K562 (cell line): ENCODE results near the gene GPR55. TPM values are rescaled to one million over a fixed set of nuclear protein-coding genes. Genes with fewer than 3 reads are reported as not detected.

ENCODE experiments used
- ATAC-seq: fragments of 200-7000 bp; cut with Tn5 transposase; 3 replicates; pipeline ENCODE4 v1.9.1; 2020; ENCODE audit warnings: moderate library complexity
- BruUV-seq: library from RNA; stranded (reverse); fragments of 400-500 nt; replicated peaks from 2 replicates; lab custom pipeline; 2021; lab: Mats Ljungman, UMichigan
- CTCF ChIA-PET: fragments of 300-600 bp; formaldehyde crosslinking; extraction: SDS; loops from one replicate; lab custom pipeline; 2021; ENCODE audit warnings: low intra/inter-chr PET ratio; lab: Yijun Ruan, JAX
- POLR2A ChIA-PET: fragments of 300-600, 350-650 bp; sonication (Branson Sonifier 250); formaldehyde crosslinking; extraction: SDS; loops from one replicate; lab custom pipeline; 2021; ENCODE audit warnings: antibody characterized with exemption, inconsistent platforms; lab: Yijun Ruan, JAX
- DNase-seq, 4 experiments: peaks; one replicate each; pipeline versions ENCODE4 v3.0.0 to v3.0.0-alpha.2; 2011 to 2018; ENCODE audit warnings: low spot score in 3 of 4, mixed read lengths in 3 of 4; ENCODE audit errors: extremely low read depth in 1 of 4
- FAIRE-seq: peaks from 2 replicates; lab custom pipeline; 2011; peaks lifted over from hg19 to GRCh38; lab: Jason Lieb, UNC
- H2AFZ ChIP-seq: 2 replicates; pipeline ENCODE4 v1.6.0; 2011; ENCODE audit warnings: low read depth, low read length, control low read depth, inconsistent platforms
- H3K27ac ChIP-seq: fragments of 200-600 bp; 3 replicates; pipeline ENCODE4 v1.8.0; 2011; ENCODE audit warnings: low read depth, mild to moderate bottlenecking, control low read depth, inconsistent platforms, low read length, moderate library complexity, mixed read lengths; ENCODE audit errors: extremely low read depth
- H3K27me3 ChIP-seq, 2 experiments: fragments of 300-600 bp in 1 of 2; 2 replicates in 1 of 2; 3 replicates in 1 of 2; pipeline versions ENCODE4 v1.6.0 to v1.8.0; 2011; ENCODE audit warnings: inconsistent platforms in 2 of 2, low read length in 2 of 2, mild to moderate bottlenecking in 1 of 2, mixed read lengths in 1 of 2, moderate library complexity in 1 of 2; ENCODE audit not compliant: control insufficient read depth in 2 of 2, insufficient read depth in 2 of 2
- H3K36me3 ChIP-seq: fragments of 300-600 bp; 3 replicates; pipeline ENCODE4 v1.8.0; 2011; ENCODE audit warnings: mild to moderate bottlenecking, low read length, inconsistent platforms; ENCODE audit not compliant: control insufficient read depth, insufficient read depth
- H3K4me1 ChIP-seq, 2 experiments: fragments of 200-600 bp in 1 of 2; replicated peaks in 1 of 2; 2 replicates in 1 of 2; 3 replicates in 1 of 2; pipeline versions ENCODE4 v1.5.1 to v1.8.0; 2011; ENCODE audit warnings: inconsistent platforms in 2 of 2, low read length in 2 of 2, mild to moderate bottlenecking in 1 of 2, mixed read lengths in 1 of 2, moderate library complexity in 1 of 2; ENCODE audit not compliant: control insufficient read depth in 2 of 2, insufficient read depth in 2 of 2
- H3K4me2 ChIP-seq: 2 replicates; pipeline ENCODE4 v1.6.1; 2011; ENCODE audit warnings: low read length, control low read depth, inconsistent platforms, mixed read lengths; ENCODE audit not compliant: insufficient read depth
- H3K4me3 ChIP-seq: fragments of 200-600 bp; sonication (generic), shearing (Covaris generic); 2 replicates; pipeline ENCODE4 v1.5.1; 2016; ENCODE audit warnings: control low read depth, inconsistent platforms
- H3K79me2 ChIP-seq: fragments of 200-600 bp; 3 replicates; pipeline ENCODE4 v1.8.0; 2011; ENCODE audit warnings: low read length, inconsistent platforms; ENCODE audit not compliant: control insufficient read depth, insufficient read depth
- H3K9ac ChIP-seq, 2 experiments: 2 replicates each; pipeline versions ENCODE4 v1.6.0 to v1.6.1; 2011; ENCODE audit warnings: low read depth in 2 of 2, low read length in 2 of 2, control low read depth in 1 of 2, inconsistent platforms in 1 of 2, mild to moderate bottlenecking in 1 of 2, mixed read lengths in 1 of 2; ENCODE audit not compliant: insufficient read depth in 1 of 2
- H3K9me1 ChIP-seq: one replicate; pipeline ENCODE4 v1.6.0; 2011; ENCODE audit warnings: inconsistent platforms, mild to moderate bottlenecking, low read length, moderate library complexity; ENCODE audit not compliant: control insufficient read depth, insufficient read depth
- H3K9me3 ChIP-seq: replicated peaks from 2 replicates; pipeline ENCODE4 v1.5.1; 2011; ENCODE audit warnings: low read depth, low read length, inconsistent platforms; ENCODE audit not compliant: control insufficient read depth, insufficient read depth
- H4K20me1 ChIP-seq: replicated peaks from 2 replicates; pipeline ENCODE4 v1.6.1; 2011; ENCODE audit warnings: low read length, inconsistent platforms, mixed read lengths; ENCODE audit not compliant: control insufficient read depth, insufficient read depth
- RUNX1 ChIP-seq: sonication (generic); IDR thresholded peaks from 2 replicates; pipeline ENCODE4 v1.6.1; 2016; ENCODE audit warnings: antibody characterized with exemption, low read depth
- TAF1 ChIP-seq: IDR thresholded peaks from 2 replicates; pipeline ENCODE4 v1.6.1; 2011; ENCODE audit warnings: mild to moderate bottlenecking, low read length, moderate library complexity; ENCODE audit not compliant: insufficient read depth, control insufficient read depth, severe bottlenecking; ENCODE audit errors: extremely low read depth
- ZBTB1 ChIP-seq: sonication (generic); formaldehyde crosslinking; IDR thresholded peaks from 2 replicates; pipeline ENCODE4 v1.8.1; 2023; ENCODE audit warnings: missing genetic modification reagents, low read depth, mild to moderate bottlenecking, borderline replicate concordance
- WGBS: fragments of 100-300 bp; shearing (Covaris generic); methylation state at CpG from one replicate; pipeline ENCODE4 v1.1.6; 2016; ENCODE audit warnings: low coverage, mixed read lengths; ENCODE audit not compliant: insufficient coverage; ENCODE audit errors: missing lambda C conversion rate; 5-methylcytosine and 5-hydroxymethylcytosine counted together
- in situ Hi-C: fragments of 300-500 bp; cut with MboI; formaldehyde crosslinking; loops from 4 replicates; pipeline ENCODE4 v1.15.0; 2018; ENCODE audit warnings: inconsistent platforms, mixed read lengths
- intact Hi-C: fragments of 100-400 bp; cut with micrococcal nuclease; formaldehyde crosslinking; loops from 2 replicates; pipeline ENCODE4 v1.14.2; 2022
- polyA plus RNA-seq, 8 experiments: library from polyadenylated mRNA; depleted of rRNA in 4 of 8; stranded (reverse) in 5 of 8; unstranded in 3 of 8; fragments of >200 nt; fragmentation: Nextera tagmentation in 2 of 8; fragmentation: Illumina TruSeq in 1 of 8; extraction: Ambion mirVana in 2 of 8; extraction: Trizol in 1 of 8; gene quantifications; 2 replicates each; pipeline versions ENCODE4 v1.2.1 to v1.2.3, GENCODE V29; 2011 to 2014; ENCODE audit warnings: inconsistent platforms in 1 of 8, missing spikeins in 1 of 8
- total RNA-seq, 7 experiments: library from RNA; depleted of rRNA in 6 of 7; stranded (reverse); fragments of >200 nt in 6 of 7; fragmentation: Illumina TruSeq in 2 of 7; extraction: Trizol in 2 of 7; gene quantifications; 2 replicates each; pipeline versions ENCODE4 v1.2.1 to v1.2.3, GENCODE V29; 2011 to 2021; ENCODE audit warnings: low replicate concordance in 1 of 7
- TF ChIP-seq, protein P1 (sequence below), 2 experiments: fragments of 450-650 bp in 1 of 2; sonication (generic) in 1 of 2; formaldehyde crosslinking; conservative IDR thresholded peaks; 2 replicates each; pipeline versions ENCODE4 v1.4.0 to v1.8.1; 2020 to 2022; ENCODE audit warnings: mild to moderate bottlenecking in 1 of 2, missing genetic modification reagents in 1 of 2
- TF ChIP-seq, protein P2 (sequence below): fragments of 450-650 bp; formaldehyde crosslinking; IDR thresholded peaks from 2 replicates; pipeline ENCODE4 v1.4.0; 2020; ENCODE audit warnings: mild to moderate bottlenecking, moderate library complexity
- TF ChIP-seq, protein P3 (sequence below): fragments of 150-350 bp; IDR thresholded peaks from 2 replicates; pipeline ENCODE4 v1.6.1; 2014; ENCODE audit warnings: low read depth, mild to moderate bottlenecking, low read length, borderline replicate concordance
- TF ChIP-seq, protein P4 (sequence below): fragments of 450-650 bp; formaldehyde crosslinking; IDR thresholded peaks from 2 replicates; pipeline ENCODE4 v1.4.0; 2020; ENCODE audit warnings: mild to moderate bottlenecking, moderate library complexity

The GPR55 gene
- total and polyA plus RNA-seq, 9 of the 15 experiments (the other 6 are each of a cell fraction or from before 2014, with no cell fraction given): 0.11 to 0.49 (median 0.27) TPM

DNA sequence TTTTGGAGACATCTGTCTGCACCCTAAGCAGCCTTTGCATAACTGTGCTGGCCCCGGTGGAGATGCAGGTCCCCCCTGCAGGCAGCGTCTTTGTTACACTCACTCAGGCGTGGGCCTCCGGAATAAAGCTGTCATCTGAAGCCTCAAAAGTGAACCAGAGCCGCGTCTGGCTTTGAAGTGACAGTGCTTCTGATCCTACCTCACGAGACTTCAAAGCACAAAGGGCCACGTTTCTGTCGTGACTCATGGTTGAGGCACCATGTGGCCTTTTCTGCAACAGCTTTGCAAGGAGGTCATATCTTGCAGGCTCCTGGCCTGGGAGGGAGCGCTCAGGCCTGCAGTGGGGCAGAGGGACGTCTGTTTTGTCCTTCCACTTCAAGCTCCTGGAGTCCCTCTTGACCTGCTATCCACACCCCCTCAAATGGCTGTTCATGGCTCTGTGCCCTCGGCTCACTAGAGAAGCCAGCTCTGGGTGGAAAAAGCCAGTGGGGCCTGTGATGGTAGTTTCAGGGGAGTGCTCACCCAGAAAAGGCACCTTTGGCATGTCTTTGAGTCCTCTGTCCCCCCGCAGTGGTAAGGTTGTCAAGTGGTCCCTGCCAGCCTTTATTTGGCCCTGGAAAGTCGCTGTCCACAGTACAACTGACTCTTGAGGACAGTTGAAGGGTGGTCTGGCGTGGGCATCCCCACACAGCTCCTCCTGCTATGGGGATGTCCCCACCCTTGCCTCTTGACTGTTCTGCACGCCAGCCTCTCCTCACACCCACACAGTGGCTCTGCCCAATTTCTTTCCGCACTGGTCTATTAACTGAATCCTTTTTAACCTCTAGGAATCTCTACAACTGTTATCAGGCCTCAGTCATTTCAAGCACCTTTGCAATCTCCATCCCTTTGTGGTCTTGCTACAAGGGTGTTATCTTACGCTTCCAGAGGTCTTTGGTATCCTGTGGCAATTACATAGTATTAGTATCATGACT is 19.3 kb downstream of the GPR55 start (continued):
- TF ChIP-seq ZBTB1 (CRISPR knock-in tag): no peak
- TF ChIP-seq, protein P1, sequence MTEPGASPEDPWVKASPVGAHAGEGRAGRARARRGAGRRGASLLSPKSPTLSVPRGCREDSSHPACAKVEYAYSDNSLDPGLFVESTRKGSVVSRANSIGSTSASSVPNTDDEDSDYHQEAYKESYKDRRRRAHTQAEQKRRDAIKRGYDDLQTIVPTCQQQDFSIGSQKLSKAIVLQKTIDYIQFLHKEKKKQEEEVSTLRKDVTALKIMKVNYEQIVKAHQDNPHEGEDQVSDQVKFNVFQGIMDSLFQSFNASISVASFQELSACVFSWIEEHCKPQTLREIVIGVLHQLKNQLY (CRISPR knock-in tag; conservative IDR thresholded peaks at IDR 0.05): no peak
- TF ChIP-seq, all 486 proteins: peak for 50

DNA sequence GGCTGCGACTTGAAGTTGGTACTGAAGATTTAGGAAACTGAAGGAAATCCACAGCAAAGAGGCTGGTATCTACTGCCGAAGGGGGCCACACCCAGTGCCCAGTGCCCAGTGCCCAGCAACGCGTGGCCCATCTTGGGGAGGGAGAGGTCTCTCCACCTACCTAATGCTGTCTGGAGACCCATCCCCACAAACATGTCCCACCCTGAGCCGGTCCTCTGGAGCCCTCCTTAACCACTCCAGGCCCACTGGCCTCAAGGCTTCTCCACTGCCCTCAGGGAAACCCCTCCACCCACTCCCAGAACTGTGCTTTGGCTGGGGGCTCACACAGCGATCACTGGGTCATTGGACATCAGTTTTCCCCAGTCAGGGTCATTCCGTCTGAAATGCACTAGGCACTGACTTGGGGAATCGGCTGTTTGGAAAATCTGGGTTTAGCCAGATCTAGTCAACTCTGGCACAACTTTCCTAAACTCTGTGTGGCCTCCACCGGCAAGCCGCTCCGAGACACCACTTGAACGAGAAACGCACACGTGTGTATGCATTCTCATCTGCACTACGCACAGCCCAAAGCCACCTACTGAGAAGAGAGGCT is 20.1 kb downstream of the GPR55 start:
- Histone ChIP-seq H3K4me1 (peaks cover 36 to 41% of the 10 kb centered on the region in 2 experiments), H3K9me1 (no peaks in the 10 kb centered on the region), H3K27me3 (peaks cover 0 to 5% of the 10 kb centered on the region in 2 experiments; a peak in 2 of 5 replicates), H3K36me3 (no peaks in the 10 kb centered on the region; the same call in 2 of the 3 replicates), H3K79me2 (no peaks in the 10 kb centered on the region), H3K9ac (peak overlapping the region in 1 of 2 experiments; percentile 9; a peak in 1 of 4 replicates), H3K9me3 (no peaks in the 10 kb centered on the region), H3K4me2 (no peak overlapping the region; the same call in 1 of the 2 replicates), H3K27ac (no peak overlapping the region), H3K4me3 (no peak overlapping the region), H2AFZ (no peak overlapping the region), H4K20me1 (no peaks in the 10 kb centered on the region)
- ChIA-PET POLR2A (interaction anchor here (1.1 kb wide), 1 partner anchor 9 kb away, joined by 3 read pairs; no protein-coding TSS in a partner anchor), CTCF (no interaction called here)
- in situ Hi-C loops (loop anchor here (5.0 kb wide), 1 partner anchor 82 kb away; no protein-coding TSS in a partner anchor), intact Hi-C loops (loop anchor here (10.0 kb wide), 1 partner anchor 150 kb away; the partner anchor contains the start of gene PSMD1)
- DNase-seq (no peak), FAIRE-seq (no peak), ATAC-seq (no peak)
- no TSS peak for BruUV-seq
- 77% methylated on average over 13 of the region's 15 CpGs for WGBS
- TF ChIP-seq TAF1: no peak
- TF ChIP-seq, protein P2, sequence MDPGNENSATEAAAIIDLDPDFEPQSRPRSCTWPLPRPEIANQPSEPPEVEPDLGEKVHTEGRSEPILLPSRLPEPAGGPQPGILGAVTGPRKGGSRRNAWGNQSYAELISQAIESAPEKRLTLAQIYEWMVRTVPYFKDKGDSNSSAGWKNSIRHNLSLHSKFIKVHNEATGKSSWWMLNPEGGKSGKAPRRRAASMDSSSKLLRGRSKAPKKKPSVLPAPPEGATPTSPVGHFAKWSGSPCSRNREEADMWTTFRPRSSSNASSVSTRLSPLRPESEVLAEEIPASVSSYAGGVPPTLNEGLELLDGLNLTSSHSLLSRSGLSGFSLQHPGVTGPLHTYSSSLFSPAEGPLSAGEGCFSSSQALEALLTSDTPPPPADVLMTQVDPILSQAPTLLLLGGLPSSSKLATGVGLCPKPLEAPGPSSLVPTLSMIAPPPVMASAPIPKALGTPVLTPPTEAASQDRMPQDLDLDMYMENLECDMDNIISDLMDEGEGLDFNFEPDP (CRISPR knock-in tag): no peak
- TF ChIP-seq, protein P3, sequence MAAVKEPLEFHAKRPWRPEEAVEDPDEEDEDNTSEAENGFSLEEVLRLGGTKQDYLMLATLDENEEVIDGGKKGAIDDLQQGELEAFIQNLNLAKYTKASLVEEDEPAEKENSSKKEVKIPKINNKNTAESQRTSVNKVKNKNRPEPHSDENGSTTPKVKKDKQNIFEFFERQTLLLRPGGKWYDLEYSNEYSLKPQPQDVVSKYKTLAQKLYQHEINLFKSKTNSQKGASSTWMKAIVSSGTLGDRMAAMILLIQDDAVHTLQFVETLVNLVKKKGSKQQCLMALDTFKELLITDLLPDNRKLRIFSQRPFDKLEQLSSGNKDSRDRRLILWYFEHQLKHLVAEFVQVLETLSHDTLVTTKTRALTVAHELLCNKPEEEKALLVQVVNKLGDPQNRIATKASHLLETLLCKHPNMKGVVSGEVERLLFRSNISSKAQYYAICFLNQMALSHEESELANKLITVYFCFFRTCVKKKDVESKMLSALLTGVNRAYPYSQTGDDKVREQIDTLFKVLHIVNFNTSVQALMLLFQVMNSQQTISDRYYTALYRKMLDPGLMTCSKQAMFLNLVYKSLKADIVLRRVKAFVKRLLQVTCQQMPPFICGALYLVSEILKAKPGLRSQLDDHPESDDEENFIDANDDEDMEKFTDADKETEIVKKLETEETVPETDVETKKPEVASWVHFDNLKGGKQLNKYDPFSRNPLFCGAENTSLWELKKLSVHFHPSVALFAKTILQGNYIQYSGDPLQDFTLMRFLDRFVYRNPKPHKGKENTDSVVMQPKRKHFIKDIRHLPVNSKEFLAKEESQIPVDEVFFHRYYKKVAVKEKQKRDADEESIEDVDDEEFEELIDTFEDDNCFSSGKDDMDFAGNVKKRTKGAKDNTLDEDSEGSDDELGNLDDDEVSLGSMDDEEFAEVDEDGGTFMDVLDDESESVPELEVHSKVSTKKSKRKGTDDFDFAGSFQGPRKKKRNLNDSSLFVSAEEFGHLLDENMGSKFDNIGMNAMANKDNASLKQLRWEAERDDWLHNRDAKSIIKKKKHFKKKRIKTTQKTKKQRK: no peak
- TF ChIP-seq, protein P4, sequence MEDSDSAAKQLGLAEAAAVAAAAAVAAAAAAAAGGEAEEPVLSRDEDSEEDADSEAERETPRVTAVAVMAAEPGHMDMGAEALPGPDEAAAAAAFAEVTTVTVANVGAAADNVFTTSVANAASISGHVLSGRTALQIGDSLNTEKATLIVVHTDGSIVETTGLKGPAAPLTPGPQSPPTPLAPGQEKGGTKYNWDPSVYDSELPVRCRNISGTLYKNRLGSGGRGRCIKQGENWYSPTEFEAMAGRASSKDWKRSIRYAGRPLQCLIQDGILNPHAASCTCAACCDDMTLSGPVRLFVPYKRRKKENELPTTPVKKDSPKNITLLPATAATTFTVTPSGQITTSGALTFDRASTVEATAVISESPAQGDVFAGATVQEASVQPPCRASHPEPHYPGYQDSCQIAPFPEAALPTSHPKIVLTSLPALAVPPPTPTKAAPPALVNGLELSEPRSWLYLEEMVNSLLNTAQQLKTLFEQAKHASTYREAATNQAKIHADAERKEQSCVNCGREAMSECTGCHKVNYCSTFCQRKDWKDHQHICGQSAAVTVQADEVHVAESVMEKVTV (CRISPR knock-in tag): no peak
- no peak for TF ChIP-seq RUNX1
